Esophagus squamous epithelium (tissue), 5 donors: ENCODE results near the gene ZCCHC3. TPM values are rescaled to one million over a fixed set of nuclear protein-coding genes. Genes with fewer than 3 reads are reported as not detected.

Experiments used
- DNase-seq: peaks from one replicate; lab custom pipeline; 2025; lab: John Stamatoyannopoulos, UW
- H3K27ac ChIP-seq, 4 donors: fragments of 200-600 bp; sonication (generic); one replicate each; pipeline ENCODE4 v1.5.1; 2016 to 2019; ENCODE audit warnings: mild to moderate bottlenecking in 1 of 4
- H3K27me3 ChIP-seq, 4 donors: fragments of 200-600 bp; sonication (generic); 1 replicate in 3 of 4; 2 replicates in 1 of 4; pipeline versions ENCODE4 v1.5.1 to v1.6.0; 2017 to 2021; ENCODE audit warnings: antibody characterized with exemption in 1 of 4
- H3K36me3 ChIP-seq, 3 donors: fragments of 200-600 bp; sonication (generic); one replicate each; pipeline ENCODE4 v1.5.1; 2016 to 2019
- H3K4me1 ChIP-seq, 3 donors: fragments of 200-600 bp; sonication (generic); one replicate each; pipeline ENCODE4 v1.5.1; 2017 to 2019
- H3K4me3 ChIP-seq, 4 donors: fragments of 200-600 bp; sonication (generic); 1 replicate in 3 of 4; 2 replicates in 1 of 4; pipeline ENCODE4 v1.5.1; 2016 to 2019; ENCODE audit warnings: mild to moderate bottlenecking in 2 of 4, moderate library complexity in 1 of 4
- H3K9me3 ChIP-seq, 3 donors: fragments of 200-600 bp; sonication (generic); one replicate each; pipeline ENCODE4 v1.5.1; 2016 to 2019
- POLR2A ChIP-seq, 4 donors: fragments of 450-650 bp; IDR thresholded peaks; one replicate each; pipeline ENCODE4 v1.6.1; 2017; ENCODE audit warnings: antibody characterized with exemption in 4 of 4, mild to moderate bottlenecking in 4 of 4, moderate library complexity in 3 of 4
- WGBS, 2 donors: methylation state at CpG; one replicate each; pipeline ENCODE4 v1.1.5; 2018; 5-methylcytosine and 5-hydroxymethylcytosine counted together
- intact Hi-C: fragments of 100-400 bp; cut with DNase I; formaldehyde crosslinking; loops from one replicate; pipeline ENCODE4 v1.15.0; 2022
- total RNA-seq, 4 donors: library from RNA; depleted of rRNA; stranded (reverse); fragments of >200 nt; gene quantifications; one replicate each; pipeline ENCODE4 v1.1.0, GENCODE V29; 2016
- TF ChIP-seq, protein P1 (sequence below), 6 experiments: fragments of 450-650 bp in 4 of 6; fragments of 200-600 bp in 2 of 6; sonication (generic) in 2 of 6; IDR thresholded peaks; one replicate each; pipeline ENCODE4 v1.5.1; 2016 to 2019; ENCODE audit warnings: antibody characterized with exemption in 6 of 6, mild to moderate bottlenecking in 4 of 6, moderate library complexity in 4 of 6
- donor health status: DM: yes; HTN: yes; CAD: no.

Gene ZCCHC3
- total RNA-seq, 4 donors from 2014 or later = 6.8 to 14.1 (median 9.2) TPM

DNA sequence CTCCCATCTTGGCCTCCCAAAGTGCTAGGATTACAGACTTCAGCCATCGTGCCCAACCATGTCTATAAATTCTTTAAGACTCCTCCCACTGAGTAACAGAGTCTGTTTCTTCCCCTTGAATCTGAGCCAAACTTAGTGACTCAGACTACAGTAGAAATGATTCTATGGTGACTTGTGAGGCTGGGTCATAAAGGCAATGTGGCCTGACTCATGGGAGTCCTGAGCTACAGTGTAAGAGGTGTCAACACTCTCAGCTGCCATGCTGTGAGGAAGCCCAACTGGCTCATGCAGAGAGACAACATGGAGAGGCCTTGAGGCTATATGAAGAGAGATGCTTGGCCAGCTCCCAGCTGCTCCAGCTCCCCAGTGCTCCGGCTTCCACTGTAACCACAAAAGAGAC lies 44.3 kb downstream of the ZCCHC3 start:
- Histone ChIP-seq H3K4me1 (peaks cover 4 to 8% (median 6%) of the 10 kb centered on the region in 3 donors), H3K4me3 (no peak overlapping the region), H3K27ac (no peak overlapping the region), H3K9me3 (peaks cover 0 to 16% (median 0%) of the 10 kb centered on the region in 3 donors), H3K27me3 (no peaks in the 10 kb centered on the region), H3K36me3 (peaks cover 0 to 9% (median 0%) of the 10 kb centered on the region in 3 donors)
- intact Hi-C loops = loop anchor here (10.0 kb wide), 1 partner anchor 313 kb away; the partner anchor contains the start of gene SRXN1
- WGBS, 2 donors = 35 to 56% methylated on average over 2 of the region's 2 CpGs
- DNase-seq = no peak
- TF ChIP-seq POLR2A (IDR thresholded peaks at IDR 0.05) = no peak
- TF ChIP-seq, protein P1, sequence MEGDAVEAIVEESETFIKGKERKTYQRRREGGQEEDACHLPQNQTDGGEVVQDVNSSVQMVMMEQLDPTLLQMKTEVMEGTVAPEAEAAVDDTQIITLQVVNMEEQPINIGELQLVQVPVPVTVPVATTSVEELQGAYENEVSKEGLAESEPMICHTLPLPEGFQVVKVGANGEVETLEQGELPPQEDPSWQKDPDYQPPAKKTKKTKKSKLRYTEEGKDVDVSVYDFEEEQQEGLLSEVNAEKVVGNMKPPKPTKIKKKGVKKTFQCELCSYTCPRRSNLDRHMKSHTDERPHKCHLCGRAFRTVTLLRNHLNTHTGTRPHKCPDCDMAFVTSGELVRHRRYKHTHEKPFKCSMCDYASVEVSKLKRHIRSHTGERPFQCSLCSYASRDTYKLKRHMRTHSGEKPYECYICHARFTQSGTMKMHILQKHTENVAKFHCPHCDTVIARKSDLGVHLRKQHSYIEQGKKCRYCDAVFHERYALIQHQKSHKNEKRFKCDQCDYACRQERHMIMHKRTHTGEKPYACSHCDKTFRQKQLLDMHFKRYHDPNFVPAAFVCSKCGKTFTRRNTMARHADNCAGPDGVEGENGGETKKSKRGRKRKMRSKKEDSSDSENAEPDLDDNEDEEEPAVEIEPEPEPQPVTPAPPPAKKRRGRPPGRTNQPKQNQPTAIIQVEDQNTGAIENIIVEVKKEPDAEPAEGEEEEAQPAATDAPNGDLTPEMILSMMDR (IDR thresholded peaks at IDR 0.05) = no peak

DNA sequence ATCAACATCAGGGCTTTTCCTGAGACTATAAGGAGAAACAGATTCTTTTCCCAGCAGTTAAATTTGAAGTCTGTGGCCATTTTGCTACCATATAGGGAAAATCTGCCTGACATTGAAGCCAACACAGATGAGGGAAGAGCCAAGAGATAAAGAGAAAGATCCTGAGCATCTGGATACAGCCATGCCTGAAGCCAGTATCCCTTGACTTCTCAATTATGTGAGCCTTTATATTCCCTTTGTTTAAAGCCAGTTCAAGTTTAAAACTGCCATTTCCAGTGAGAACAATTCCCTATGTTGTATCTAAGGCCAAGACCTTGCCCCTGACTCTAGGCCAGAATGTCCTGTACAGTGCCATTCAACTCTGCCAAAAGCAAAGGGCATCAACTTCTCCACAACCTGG lies 45.7 kb downstream of the ZCCHC3 start:
- Histone ChIP-seq H3K9me3 (peaks cover 0 to 16% (median 0%) of the 10 kb centered on the region in 3 donors), H3K4me1 (peaks cover 6 to 23% (median 8%) of the 10 kb centered on the region in 3 donors), H3K27ac (no peak overlapping the region), H3K27me3 (no peaks in the 10 kb centered on the region), H3K36me3 (peaks cover 0 to 9% (median 0%) of the 10 kb centered on the region in 3 donors), H3K4me3 (no peak overlapping the region)
- no peak for DNase-seq
- intact Hi-C loops = loop anchor here (10.0 kb wide), 1 partner anchor 312 kb away; the partner anchor contains the start of gene SRXN1
- TF ChIP-seq, protein P1 (IDR thresholded peaks at IDR 0.05) = no peak
- no peak for TF ChIP-seq POLR2A (IDR thresholded peaks at IDR 0.05)

GRCh38 chr20:346033-346639 lies 48.8 kb downstream of the ZCCHC3 start:
- H3K27ac ChIP-seq = peak overlapping the region; percentile 80 to 96 (median 91)
- TF ChIP-seq, protein P1 (IDR thresholded peaks at IDR 0.05) = no peak
- no peak for TF ChIP-seq POLR2A (IDR thresholded peaks at IDR 0.05)
- H3K36me3 ChIP-seq = peaks cover 0 to 25% (median 8%) of the 10 kb centered on the region in 3 donors
- intact Hi-C loops = loop anchor here (10.0 kb wide), 1 partner anchor 309 kb away; the partner anchor contains the start of gene SRXN1
- H3K4me3 ChIP-seq = peak overlapping the region; percentile 68 to 78 (median 76)
- 61 to 81% methylated on average over 5 to 6 of the region's 9 CpGs for WGBS, 2 donors
- no peak for DNase-seq
- H3K27me3 ChIP-seq = no peaks in the 10 kb centered on the region
- peaks cover 0 to 16% (median 0%) of the 10 kb centered on the region in 3 donors for H3K9me3 ChIP-seq
- peaks cover 6 to 34% (median 8%) of the 10 kb centered on the region in 3 donors for H3K4me1 ChIP-seq

DNA sequence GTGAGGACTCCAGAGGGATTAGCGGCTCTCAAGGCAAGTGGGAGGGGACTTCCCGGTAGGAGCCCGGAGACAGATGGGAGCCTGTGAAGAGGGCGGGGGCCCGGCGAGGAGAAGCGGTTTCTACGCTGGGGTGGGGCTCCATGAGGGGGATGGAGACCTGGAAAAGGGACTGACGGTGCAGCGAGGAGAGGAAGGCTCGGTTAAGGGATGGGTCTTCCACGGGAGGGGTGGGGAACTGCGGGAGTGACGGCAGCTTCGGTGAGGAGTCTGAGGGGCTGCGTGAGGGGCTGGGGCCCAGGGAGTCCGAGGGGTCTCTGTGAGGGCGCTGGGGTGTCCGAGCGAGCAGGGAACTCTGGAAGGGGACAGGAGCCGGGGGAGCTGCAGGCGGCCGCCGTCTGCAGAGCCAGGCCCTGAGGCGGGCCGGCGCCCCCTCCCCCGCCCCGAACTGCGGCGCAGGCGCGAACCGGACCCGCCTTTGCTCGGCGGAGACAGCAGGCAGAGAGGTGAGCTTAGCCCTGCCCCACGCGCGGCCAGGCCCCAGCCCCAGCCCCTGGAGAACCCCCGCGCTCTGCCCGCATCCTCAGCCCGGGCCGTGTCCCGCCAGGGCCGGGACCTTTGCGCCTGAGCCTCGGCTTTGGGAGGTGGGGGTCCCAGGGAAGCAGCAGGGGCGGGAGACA lies 49.4 kb downstream of the ZCCHC3 start, which contains the start of gene NRSN2:
NRSN2 (plus strand) TSS at position 472 of the 677 bp plus-strand sequence. CDS start 2,533 bp downstream, outside the sequence.
- intact Hi-C loops = loop anchor here (10.0 kb wide), 1 partner anchor 308 kb away; the partner anchor contains the start of gene SRXN1
- DNase-seq = no peak
- TF ChIP-seq POLR2A (IDR thresholded peaks at IDR 0.05) = peak in 2 of 4 donors; percentile 17 to 41
- TF ChIP-seq, protein P1 (IDR thresholded peaks at IDR 0.05) = no peak
- Histone ChIP-seq H3K9me3 (peaks cover 0 to 12% (median 0%) of the 10 kb centered on the region in 3 donors), H3K36me3 (peaks cover 0 to 32% (median 8%) of the 10 kb centered on the region in 3 donors), H3K4me3 (peak within 1 kb of the TSS; percentile 68 to 78 (median 76)), H3K4me1 (peaks cover 6 to 34% (median 8%) of the 10 kb centered on the region in 3 donors), H3K27ac (peak within 1 kb of the TSS; percentile 80 to 96 (median 91)), H3K27me3 (no peaks in the 10 kb centered on the region)
- 3 to 6% methylated on average over 16 to 22 of the region's 50 CpGs for WGBS, 2 donors
